GM21381 (cell line): ENCODE results near the gene SLC16A6.
"Not testable (repeated sequence)": the region's sequence is repeated elsewhere in the genome, so short reads cannot be mapped to it uniquely, and the experiment has no call there.

Source experiments
- ATAC-seq: cut with Tn5 transposase; IDR thresholded peaks from one replicate; pipeline ENCODE4 v1.9.1; 2021; ENCODE audit warnings: mild to moderate bottlenecking, moderate library complexity; ENCODE audit not compliant: unreplicated experiment

The SLC16A6 gene

DNA sequence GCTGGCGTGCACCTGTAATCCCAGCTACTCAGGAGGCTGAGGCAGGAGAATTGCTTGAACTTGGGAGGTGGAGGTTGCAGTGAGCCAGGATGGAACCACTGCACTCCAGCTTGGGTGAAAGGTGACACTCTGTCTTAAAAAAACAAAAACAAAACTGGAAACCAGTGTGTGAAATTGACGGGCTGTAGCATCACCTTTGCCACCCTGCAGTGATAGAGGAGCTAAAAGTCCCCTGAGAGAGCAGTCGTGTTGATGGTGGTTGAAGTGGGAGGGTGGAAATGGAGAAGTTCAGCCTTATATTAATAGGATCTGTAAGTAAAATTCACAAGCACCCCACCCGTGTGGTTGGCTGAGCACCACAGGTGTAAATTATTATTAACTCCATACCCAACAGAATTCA, 65.9 kb downstream of the SLC16A6 start:
- not testable (repeated sequence) for ATAC-seq

DNA sequence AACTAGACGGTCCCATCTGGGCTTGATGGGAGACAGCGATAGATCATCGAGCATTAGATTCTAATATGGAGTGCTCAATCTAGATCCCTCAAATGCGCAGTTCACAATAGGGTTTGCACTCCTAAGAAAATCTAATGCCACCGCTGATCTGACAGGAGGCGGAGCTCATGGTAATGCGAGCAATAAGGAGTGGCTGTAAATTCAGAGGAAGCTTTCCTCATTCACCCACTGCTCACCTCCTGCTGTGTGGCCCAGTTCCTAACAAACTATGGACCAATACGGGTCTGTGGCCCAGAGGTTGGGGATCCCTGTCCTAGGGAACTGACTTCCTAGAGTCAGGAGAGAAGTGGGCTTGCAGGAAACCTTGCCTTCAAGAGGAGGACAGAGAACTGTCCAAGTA, 68.3 kb downstream of the SLC16A6 start:
- ATAC-seq, result no peak

GRCh38 chr17:68221786-68222185, 69.1 kb downstream of the SLC16A6 start:
- ATAC-seq, result no peak

GRCh38 chr17:68220786-68221185, 70.1 kb downstream of the SLC16A6 start:
- not testable (repeated sequence) for ATAC-seq

GRCh38 chr17:68220186-68220585, 70.7 kb downstream of the SLC16A6 start:
- not testable (repeated sequence) for ATAC-seq

- ATAC-seq, result not testable (repeated sequence)
These were observed 71.5 kb downstream of the SLC16A6 start for GRCh38 chr17:68219429-68219828.
